K562 (cell line): ENCODE measurements around the gene AKT2. TPM values are rescaled to one million over a fixed set of nuclear protein-coding genes. Genes with fewer than 3 reads are reported as not detected.

Experiments
- ATAC-seq: fragments of 200-7000 bp; cut with Tn5 transposase; 3 replicates; pipeline ENCODE4 v1.9.1; 2020; ENCODE audit warnings: moderate library complexity
- BruUV-seq: library from RNA; stranded (reverse); fragments of 400-500 nt; replicated peaks from 2 replicates; lab custom pipeline; 2021; lab: Mats Ljungman, UMichigan
- CTCF ChIA-PET: fragments of 300-600 bp; formaldehyde crosslinking; extraction: SDS; loops from one replicate; lab custom pipeline; 2021; ENCODE audit warnings: low intra/inter-chr PET ratio; lab: Yijun Ruan, JAX
- POLR2A ChIA-PET: fragments of 300-600, 350-650 bp; sonication (Branson Sonifier 250); formaldehyde crosslinking; extraction: SDS; loops from one replicate; lab custom pipeline; 2021; ENCODE audit warnings: antibody characterized with exemption, inconsistent platforms; lab: Yijun Ruan, JAX
- DNase-seq, 4 experiments: peaks; one replicate each; pipeline versions ENCODE4 v3.0.0 to v3.0.0-alpha.2; 2011 to 2018; ENCODE audit warnings: low spot score in 3 of 4, mixed read lengths in 3 of 4; ENCODE audit errors: extremely low read depth in 1 of 4
- FAIRE-seq: peaks from 2 replicates; lab custom pipeline; 2011; peaks lifted over from hg19 to GRCh38; lab: Jason Lieb, UNC
- H2AFZ ChIP-seq: 2 replicates; pipeline ENCODE4 v1.6.0; 2011; ENCODE audit warnings: low read depth, low read length, control low read depth, inconsistent platforms
- H3K27ac ChIP-seq: fragments of 200-600 bp; 3 replicates; pipeline ENCODE4 v1.8.0; 2011; ENCODE audit warnings: low read depth, mild to moderate bottlenecking, control low read depth, inconsistent platforms, low read length, moderate library complexity, mixed read lengths; ENCODE audit errors: extremely low read depth
- H3K27me3 ChIP-seq, 2 experiments: fragments of 300-600 bp in 1 of 2; 2 replicates in 1 of 2; 3 replicates in 1 of 2; pipeline versions ENCODE4 v1.6.0 to v1.8.0; 2011; ENCODE audit warnings: inconsistent platforms in 2 of 2, low read length in 2 of 2, mild to moderate bottlenecking in 1 of 2, mixed read lengths in 1 of 2, moderate library complexity in 1 of 2; ENCODE audit not compliant: control insufficient read depth in 2 of 2, insufficient read depth in 2 of 2
- H3K36me3 ChIP-seq: fragments of 300-600 bp; 3 replicates; pipeline ENCODE4 v1.8.0; 2011; ENCODE audit warnings: mild to moderate bottlenecking, low read length, inconsistent platforms; ENCODE audit not compliant: control insufficient read depth, insufficient read depth
- H3K4me1 ChIP-seq, 2 experiments: fragments of 200-600 bp in 1 of 2; replicated peaks in 1 of 2; 2 replicates in 1 of 2; 3 replicates in 1 of 2; pipeline versions ENCODE4 v1.5.1 to v1.8.0; 2011; ENCODE audit warnings: inconsistent platforms in 2 of 2, low read length in 2 of 2, mild to moderate bottlenecking in 1 of 2, mixed read lengths in 1 of 2, moderate library complexity in 1 of 2; ENCODE audit not compliant: control insufficient read depth in 2 of 2, insufficient read depth in 2 of 2
- H3K4me2 ChIP-seq: 2 replicates; pipeline ENCODE4 v1.6.1; 2011; ENCODE audit warnings: low read length, control low read depth, inconsistent platforms, mixed read lengths; ENCODE audit not compliant: insufficient read depth
- H3K4me3 ChIP-seq: fragments of 200-600 bp; sonication (generic), shearing (Covaris generic); 2 replicates; pipeline ENCODE4 v1.5.1; 2016; ENCODE audit warnings: control low read depth, inconsistent platforms
- H3K79me2 ChIP-seq: fragments of 200-600 bp; 3 replicates; pipeline ENCODE4 v1.8.0; 2011; ENCODE audit warnings: low read length, inconsistent platforms; ENCODE audit not compliant: control insufficient read depth, insufficient read depth
- H3K9ac ChIP-seq, 2 experiments: 2 replicates each; pipeline versions ENCODE4 v1.6.0 to v1.6.1; 2011; ENCODE audit warnings: low read depth in 2 of 2, low read length in 2 of 2, control low read depth in 1 of 2, inconsistent platforms in 1 of 2, mild to moderate bottlenecking in 1 of 2, mixed read lengths in 1 of 2; ENCODE audit not compliant: insufficient read depth in 1 of 2
- H3K9me1 ChIP-seq: one replicate; pipeline ENCODE4 v1.6.0; 2011; ENCODE audit warnings: inconsistent platforms, mild to moderate bottlenecking, low read length, moderate library complexity; ENCODE audit not compliant: control insufficient read depth, insufficient read depth
- H3K9me3 ChIP-seq: replicated peaks from 2 replicates; pipeline ENCODE4 v1.5.1; 2011; ENCODE audit warnings: low read depth, low read length, inconsistent platforms; ENCODE audit not compliant: control insufficient read depth, insufficient read depth
- H4K20me1 ChIP-seq: replicated peaks from 2 replicates; pipeline ENCODE4 v1.6.1; 2011; ENCODE audit warnings: low read length, inconsistent platforms, mixed read lengths; ENCODE audit not compliant: control insufficient read depth, insufficient read depth
- CCAR2 ChIP-seq: fragments of 200-400 bp; formaldehyde crosslinking; IDR thresholded peaks from 2 replicates; pipeline ENCODE4 v1.6.1; 2017; ENCODE audit warnings: mild to moderate bottlenecking, low read depth, low read length
- CHAMP1 ChIP-seq: fragments of 450-650 bp; IDR thresholded peaks from 2 replicates; pipeline ENCODE4 v1.6.1; 2016; ENCODE audit warnings: mild to moderate bottlenecking
- CHD1 ChIP-seq: fragments of 200-600 bp; sonication (generic); IDR thresholded peaks from one replicate; pipeline ENCODE4 v1.6.1; 2012; ENCODE audit warnings: mild to moderate bottlenecking, moderate library complexity, low read length, inconsistent platforms
- DACH1 ChIP-seq: fragments of 450-650 bp; IDR thresholded peaks from 2 replicates; pipeline ENCODE4 v1.6.1; 2018; ENCODE audit not compliant: partially characterized antibody
- DPF2 ChIP-seq: fragments of 450-650 bp; IDR thresholded peaks from 2 replicates; pipeline ENCODE4 v1.6.1; 2016
- GABPA ChIP-seq: fragments of 200-800 bp; sonication (Bioruptor generic); conservative IDR thresholded peaks from 2 replicates; pipeline ENCODE4 v1.6.1; 2016; ENCODE audit warnings: low read depth, missing genetic modification characterization, missing compliant biosample characterization
- GTF2F1 ChIP-seq: IDR thresholded peaks from 2 replicates; pipeline ENCODE4 v1.6.1; 2011; ENCODE audit warnings: low read depth, low read length, improper control_type of control experiment
- HCFC1 ChIP-seq: IDR thresholded peaks from 2 replicates; pipeline ENCODE4 v1.6.1; 2012; ENCODE audit warnings: low read depth, low read length, improper control_type of control experiment
- HDGF ChIP-seq: fragments of 450-650 bp; IDR thresholded peaks from 2 replicates; pipeline ENCODE4 v1.6.1; 2016
- HINFP ChIP-seq: fragments of 450-650 bp; conservative IDR thresholded peaks from 2 replicates; pipeline ENCODE4 v1.6.1; 2016; ENCODE audit warnings: missing genetic modification characterization, low read depth, mild to moderate bottlenecking, control low read depth, missing compliant biosample characterization
- NR3C1 ChIP-seq: sonication (generic); formaldehyde crosslinking; IDR thresholded peaks from 2 replicates; pipeline ENCODE4 v1.8.1; 2022; ENCODE audit warnings: missing genetic modification reagents
- RBFOX2 ChIP-seq: fragments of 200-400 bp; formaldehyde crosslinking; IDR thresholded peaks from 2 replicates; pipeline ENCODE4 v1.6.1; 2017; ENCODE audit warnings: low read depth, mild to moderate bottlenecking, low read length, moderate library complexity
- RBM25 ChIP-seq: fragments of 200-400 bp; formaldehyde crosslinking; IDR thresholded peaks from 2 replicates; pipeline ENCODE4 v1.6.1; 2018; ENCODE audit warnings: low read length, low read depth, moderate library complexity; ENCODE audit not compliant: severe bottlenecking
- ZNF778 ChIP-seq: fragments of 450-650 bp; formaldehyde crosslinking; IDR thresholded peaks from 2 replicates; pipeline ENCODE4 v1.4.0; 2020; ENCODE audit warnings: mild to moderate bottlenecking, moderate library complexity
- WGBS: fragments of 100-300 bp; shearing (Covaris generic); methylation state at CpG from one replicate; pipeline ENCODE4 v1.1.6; 2016; ENCODE audit warnings: low coverage, mixed read lengths; ENCODE audit not compliant: insufficient coverage; ENCODE audit errors: missing lambda C conversion rate; 5-methylcytosine and 5-hydroxymethylcytosine counted together
- in situ Hi-C: fragments of 300-500 bp; cut with MboI; formaldehyde crosslinking; loops from 4 replicates; pipeline ENCODE4 v1.15.0; 2018; ENCODE audit warnings: inconsistent platforms, mixed read lengths
- intact Hi-C: fragments of 100-400 bp; cut with micrococcal nuclease; formaldehyde crosslinking; loops from 2 replicates; pipeline ENCODE4 v1.14.2; 2022
- polyA plus RNA-seq, 8 experiments: library from polyadenylated mRNA; depleted of rRNA in 4 of 8; stranded (reverse) in 5 of 8; unstranded in 3 of 8; fragments of >200 nt; fragmentation: Nextera tagmentation in 2 of 8; fragmentation: Illumina TruSeq in 1 of 8; extraction: Ambion mirVana in 2 of 8; extraction: Trizol in 1 of 8; gene quantifications; 2 replicates each; pipeline versions ENCODE4 v1.2.1 to v1.2.3, GENCODE V29; 2011 to 2014; ENCODE audit warnings: inconsistent platforms in 1 of 8, missing spikeins in 1 of 8
- total RNA-seq, 7 experiments: library from RNA; depleted of rRNA in 6 of 7; stranded (reverse); fragments of >200 nt in 6 of 7; fragmentation: Illumina TruSeq in 2 of 7; extraction: Trizol in 2 of 7; gene quantifications; 2 replicates each; pipeline versions ENCODE4 v1.2.1 to v1.2.3, GENCODE V29; 2011 to 2021; ENCODE audit warnings: low replicate concordance in 1 of 7
- TF ChIP-seq, protein P1 (sequence below): fragments of 200-800 bp; sonication (Bioruptor generic); IDR thresholded peaks from 2 replicates; pipeline ENCODE4 v1.6.1; 2016; ENCODE audit warnings: missing genetic modification characterization, missing compliant biosample characterization

Gene AKT2
- total and polyA plus RNA-seq, 9 of the 15 experiments (the other 6 are each of a cell fraction or from before 2014, with no cell fraction given), result 1.1 to 132 (median 67.7) TPM

DNA sequence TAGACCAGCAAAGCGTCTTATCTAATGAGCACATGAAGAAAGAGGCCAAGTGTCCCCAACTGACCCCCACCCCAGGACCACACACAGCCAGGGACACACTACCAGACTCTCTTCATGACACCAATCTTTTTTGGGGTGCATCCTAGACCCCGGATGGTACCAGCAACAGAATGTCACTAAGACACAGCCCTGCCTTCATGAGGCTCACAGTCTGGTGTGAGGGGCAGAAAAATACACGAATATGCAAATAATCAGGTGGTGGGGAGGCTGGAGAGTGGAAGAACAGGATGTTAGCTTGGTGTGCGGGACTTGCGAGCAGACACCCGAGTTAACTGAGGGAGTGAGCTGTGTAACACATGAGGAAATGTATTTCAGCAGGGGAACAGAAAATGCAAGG, 17.5 kb downstream of the AKT2 start:
- FAIRE-seq, result no peak
- Histone ChIP-seq H3K9me1 (peaks cover 4% of the 10 kb centered on the region), H3K4me3 (no peak overlapping the region), H2AFZ (no peak overlapping the region), H3K79me2 (peaks cover 90% of the 10 kb centered on the region), H3K27me3 (no peaks in the 10 kb centered on the region), H3K4me1 (peaks cover 45 to 83% of the 10 kb centered on the region in 2 experiments; a peak in 4 of 5 replicates), H3K9me3 (no peaks in the 10 kb centered on the region), H3K9ac (peak overlapping the region; percentile 29 to 90; a peak in 2 of 4 replicates), H3K27ac (peak overlapping the region; percentile 61; the same call in 2 of the 3 replicates), H3K4me2 (peak overlapping the region; percentile 63; the same call in 1 of the 2 replicates), H3K36me3 (peaks cover 79% of the 10 kb centered on the region), H4K20me1 (peaks cover 16% of the 10 kb centered on the region; the same call in 1 of the 2 replicates)
- POLR2A ChIA-PET, result interaction anchor here (1.1 to 1.5 kb wide), 2 partner anchors 12 to 108 kb away, joined by 3 read pairs; no protein-coding TSS in a partner anchor
- CTCF ChIA-PET, result no interaction called here
- in situ Hi-C loops, result no loop called here
- intact Hi-C loops, result no loop called here
- DNase-seq, result no peak
- BruUV-seq, result no TSS peak
- 63% methylated on average over 6 of the region's 6 CpGs for WGBS
- no peak for ATAC-seq
- TF ChIP-seq HINFP, result no peak
- TF ChIP-seq, protein P1, sequence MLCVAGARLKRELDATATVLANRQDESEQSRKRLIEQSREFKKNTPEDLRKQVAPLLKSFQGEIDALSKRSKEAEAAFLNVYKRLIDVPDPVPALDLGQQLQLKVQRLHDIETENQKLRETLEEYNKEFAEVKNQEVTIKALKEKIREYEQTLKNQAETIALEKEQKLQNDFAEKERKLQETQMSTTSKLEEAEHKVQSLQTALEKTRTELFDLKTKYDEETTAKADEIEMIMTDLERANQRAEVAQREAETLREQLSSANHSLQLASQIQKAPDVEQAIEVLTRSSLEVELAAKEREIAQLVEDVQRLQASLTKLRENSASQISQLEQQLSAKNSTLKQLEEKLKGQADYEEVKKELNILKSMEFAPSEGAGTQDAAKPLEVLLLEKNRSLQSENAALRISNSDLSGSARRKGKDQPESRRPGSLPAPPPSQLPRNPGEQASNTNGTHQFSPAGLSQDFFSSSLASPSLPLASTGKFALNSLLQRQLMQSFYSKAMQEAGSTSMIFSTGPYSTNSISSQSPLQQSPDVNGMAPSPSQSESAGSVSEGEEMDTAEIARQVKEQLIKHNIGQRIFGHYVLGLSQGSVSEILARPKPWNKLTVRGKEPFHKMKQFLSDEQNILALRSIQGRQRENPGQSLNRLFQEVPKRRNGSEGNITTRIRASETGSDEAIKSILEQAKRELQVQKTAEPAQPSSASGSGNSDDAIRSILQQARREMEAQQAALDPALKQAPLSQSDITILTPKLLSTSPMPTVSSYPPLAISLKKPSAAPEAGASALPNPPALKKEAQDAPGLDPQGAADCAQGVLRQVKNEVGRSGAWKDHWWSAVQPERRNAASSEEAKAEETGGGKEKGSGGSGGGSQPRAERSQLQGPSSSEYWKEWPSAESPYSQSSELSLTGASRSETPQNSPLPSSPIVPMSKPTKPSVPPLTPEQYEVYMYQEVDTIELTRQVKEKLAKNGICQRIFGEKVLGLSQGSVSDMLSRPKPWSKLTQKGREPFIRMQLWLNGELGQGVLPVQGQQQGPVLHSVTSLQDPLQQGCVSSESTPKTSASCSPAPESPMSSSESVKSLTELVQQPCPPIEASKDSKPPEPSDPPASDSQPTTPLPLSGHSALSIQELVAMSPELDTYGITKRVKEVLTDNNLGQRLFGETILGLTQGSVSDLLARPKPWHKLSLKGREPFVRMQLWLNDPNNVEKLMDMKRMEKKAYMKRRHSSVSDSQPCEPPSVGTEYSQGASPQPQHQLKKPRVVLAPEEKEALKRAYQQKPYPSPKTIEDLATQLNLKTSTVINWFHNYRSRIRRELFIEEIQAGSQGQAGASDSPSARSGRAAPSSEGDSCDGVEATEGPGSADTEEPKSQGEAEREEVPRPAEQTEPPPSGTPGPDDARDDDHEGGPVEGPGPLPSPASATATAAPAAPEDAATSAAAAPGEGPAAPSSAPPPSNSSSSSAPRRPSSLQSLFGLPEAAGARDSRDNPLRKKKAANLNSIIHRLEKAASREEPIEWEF (CRISPR knock-in tag), result no peak
- no peak for TF ChIP-seq RBM25
- TF ChIP-seq HDGF, result no peak
- TF ChIP-seq GABPA (tag), result no peak
- TF ChIP-seq HCFC1, result no peak
- TF ChIP-seq RBFOX2, result no peak
- TF ChIP-seq DACH1, result peak; percentile 24
- TF ChIP-seq CCAR2, result no peak
- no peak for TF ChIP-seq GTF2F1
- TF ChIP-seq CHAMP1, result no peak
- TF ChIP-seq NR3C1 (CRISPR knock-in tag), result no peak
- no peak for TF ChIP-seq ZNF778 (CRISPR knock-in tag)
- TF ChIP-seq DPF2, result 0 out of 2 replicates have a peak, but pooled peaks have one; percentile 25
- no peak for TF ChIP-seq CHD1
